ENCODE data around the gene DDA1.

DDA1 gene

DNA sequence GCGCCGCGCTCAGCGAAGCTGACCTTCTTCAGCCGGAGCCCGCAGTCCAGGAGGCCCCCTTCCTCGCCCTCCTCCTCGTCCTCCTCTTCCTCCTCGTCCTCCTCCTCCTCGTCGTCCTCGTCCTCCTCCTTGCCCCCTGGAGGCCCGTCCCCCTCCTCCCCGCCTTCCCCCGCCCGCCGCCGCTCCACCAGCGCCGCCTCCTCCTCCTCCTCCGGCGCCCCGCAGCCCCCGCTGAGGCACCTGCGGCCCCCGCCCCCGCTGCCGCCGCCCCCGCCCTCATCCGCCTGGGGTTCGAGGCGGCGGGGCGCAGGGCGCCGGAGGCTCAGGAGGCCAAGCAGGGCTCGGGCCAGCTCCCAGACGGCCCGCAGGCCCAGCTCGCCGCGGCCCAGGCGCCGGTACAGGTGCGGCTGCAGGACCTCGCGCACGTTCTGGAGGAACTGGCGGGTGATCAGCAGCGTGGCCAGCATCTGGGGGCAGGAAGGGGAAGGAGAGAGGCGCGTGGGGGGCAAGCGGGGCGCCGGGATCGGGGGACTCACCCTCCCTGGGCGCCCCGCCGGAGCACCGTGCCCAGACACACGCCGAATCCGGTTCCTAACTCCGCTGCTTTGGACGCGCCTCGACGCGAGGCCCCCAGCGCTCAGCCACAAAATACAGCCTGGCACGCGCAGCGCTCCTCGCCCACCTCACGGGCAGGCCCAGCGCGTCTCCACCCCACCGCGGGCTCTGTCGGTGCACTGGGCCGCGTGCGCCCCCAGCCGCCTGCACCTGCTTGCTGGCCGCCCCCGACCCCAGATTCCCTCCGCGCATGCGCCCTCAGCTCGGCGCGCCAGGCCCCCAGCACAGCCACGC is 19.4 kb downstream of the DDA1 start:
- Histone ChIP-seq H3K4me3 (ENCODE audit: low read depth, low read length) (peak overlapping the region; percentile 65), H3K27me3 (ENCODE audit: control insufficient read depth, insufficient read depth, low read length) (peaks cover 12% of the 10 kb centered on the region), H3K4me1 (ENCODE audit: control insufficient read depth, insufficient read depth, low read length) (no peaks in the 10 kb centered on the region), H3K9ac (ENCODE audit: low read depth, low read length) (peak overlapping the region; percentile 70), H3K36me3 (ENCODE audit: control insufficient read depth, insufficient read depth, low read length) (peaks cover 13% of the 10 kb centered on the region), H3K9me3 (ENCODE audit: control insufficient read depth, insufficient read depth, low read length) (no peaks in the 10 kb centered on the region)

- Histone ChIP-seq H3K4me3 (ENCODE audit: low read depth, low read length) (peak overlapping the region; percentile 13), H3K9me3 (ENCODE audit: control insufficient read depth, insufficient read depth, low read length) (no peaks in the 10 kb centered on the region), H3K9ac (ENCODE audit: low read depth, low read length) (no peak overlapping the region), H3K4me1 (ENCODE audit: control insufficient read depth, insufficient read depth, low read length) (no peaks in the 10 kb centered on the region), H3K27me3 (ENCODE audit: control insufficient read depth, insufficient read depth, low read length) (peaks cover 12% of the 10 kb centered on the region), H3K36me3 (ENCODE audit: control insufficient read depth, insufficient read depth, low read length) (peaks cover 12% of the 10 kb centered on the region)
These were observed 20.3 kb downstream of the DDA1 start for GRCh38 chr19:17329366-17330261.

- Histone ChIP-seq H3K36me3 (ENCODE audit: control insufficient read depth, insufficient read depth, low read length) (peaks cover 6% of the 10 kb centered on the region), H3K9me3 (ENCODE audit: control insufficient read depth, insufficient read depth, low read length) (no peaks in the 10 kb centered on the region), H3K4me1 (ENCODE audit: control insufficient read depth, insufficient read depth, low read length) (no peaks in the 10 kb centered on the region), H3K9ac (ENCODE audit: low read depth, low read length) (no peak overlapping the region), H3K27me3 (ENCODE audit: control insufficient read depth, insufficient read depth, low read length) (peaks cover 12% of the 10 kb centered on the region), H3K4me3 (ENCODE audit: low read depth, low read length) (no peak overlapping the region)
These were observed 21.1 kb downstream of the DDA1 start for GRCh38 chr19:17330262-17331044.

- Histone ChIP-seq H3K4me3 (ENCODE audit: low read depth, low read length) (no peak overlapping the region), H3K36me3 (ENCODE audit: control insufficient read depth, insufficient read depth, low read length) (peaks cover 6% of the 10 kb centered on the region), H3K27me3 (ENCODE audit: control insufficient read depth, insufficient read depth, low read length) (peaks cover 12% of the 10 kb centered on the region), H3K9me3 (ENCODE audit: control insufficient read depth, insufficient read depth, low read length) (no peaks in the 10 kb centered on the region), H3K9ac (ENCODE audit: low read depth, low read length) (no peak overlapping the region), H3K4me1 (ENCODE audit: control insufficient read depth, insufficient read depth, low read length) (no peaks in the 10 kb centered on the region)
These were observed 21.7 kb downstream of the DDA1 start for GRCh38 chr19:17331045-17331558.

DNA sequence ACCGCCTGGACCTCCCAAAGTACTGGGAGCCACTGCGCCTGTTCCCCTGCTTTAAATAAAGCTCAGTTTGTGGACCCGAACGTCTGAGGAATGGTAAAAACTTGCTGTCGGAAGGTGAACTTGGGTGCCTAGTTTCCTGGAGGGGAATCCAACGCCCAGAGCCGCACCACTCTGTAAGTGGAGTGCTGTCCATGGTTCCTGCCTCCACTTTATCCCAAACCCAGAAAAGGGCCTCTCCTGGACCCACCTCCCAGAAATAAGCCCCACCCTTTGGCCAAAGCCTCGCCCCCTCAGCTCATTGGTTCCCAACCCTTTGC is 23.0 kb downstream of the DDA1 start:
- Histone ChIP-seq H3K9ac (ENCODE audit: low read depth, low read length) (no peak overlapping the region), H3K4me1 (ENCODE audit: control insufficient read depth, insufficient read depth, low read length) (no peaks in the 10 kb centered on the region), H3K27me3 (ENCODE audit: control insufficient read depth, insufficient read depth, low read length) (peaks cover 12% of the 10 kb centered on the region), H3K36me3 (ENCODE audit: control insufficient read depth, insufficient read depth, low read length) (peaks cover 5% of the 10 kb centered on the region), H3K4me3 (ENCODE audit: low read depth, low read length) (no peak overlapping the region), H3K9me3 (ENCODE audit: control insufficient read depth, insufficient read depth, low read length) (no peaks in the 10 kb centered on the region)

GRCh38 chr19:17332677-17333581 is 23.6 kb downstream of the DDA1 start:
- Histone ChIP-seq H3K9ac (ENCODE audit: low read depth, low read length) (no peak overlapping the region), H3K4me3 (ENCODE audit: low read depth, low read length) (peak overlapping the region; percentile 22), H3K9me3 (ENCODE audit: control insufficient read depth, insufficient read depth, low read length) (no peaks in the 10 kb centered on the region), H3K4me1 (ENCODE audit: control insufficient read depth, insufficient read depth, low read length) (no peaks in the 10 kb centered on the region), H3K27me3 (ENCODE audit: control insufficient read depth, insufficient read depth, low read length) (peaks cover 12% of the 10 kb centered on the region), H3K36me3 (ENCODE audit: control insufficient read depth, insufficient read depth, low read length) (peaks cover 3% of the 10 kb centered on the region)

DNA sequence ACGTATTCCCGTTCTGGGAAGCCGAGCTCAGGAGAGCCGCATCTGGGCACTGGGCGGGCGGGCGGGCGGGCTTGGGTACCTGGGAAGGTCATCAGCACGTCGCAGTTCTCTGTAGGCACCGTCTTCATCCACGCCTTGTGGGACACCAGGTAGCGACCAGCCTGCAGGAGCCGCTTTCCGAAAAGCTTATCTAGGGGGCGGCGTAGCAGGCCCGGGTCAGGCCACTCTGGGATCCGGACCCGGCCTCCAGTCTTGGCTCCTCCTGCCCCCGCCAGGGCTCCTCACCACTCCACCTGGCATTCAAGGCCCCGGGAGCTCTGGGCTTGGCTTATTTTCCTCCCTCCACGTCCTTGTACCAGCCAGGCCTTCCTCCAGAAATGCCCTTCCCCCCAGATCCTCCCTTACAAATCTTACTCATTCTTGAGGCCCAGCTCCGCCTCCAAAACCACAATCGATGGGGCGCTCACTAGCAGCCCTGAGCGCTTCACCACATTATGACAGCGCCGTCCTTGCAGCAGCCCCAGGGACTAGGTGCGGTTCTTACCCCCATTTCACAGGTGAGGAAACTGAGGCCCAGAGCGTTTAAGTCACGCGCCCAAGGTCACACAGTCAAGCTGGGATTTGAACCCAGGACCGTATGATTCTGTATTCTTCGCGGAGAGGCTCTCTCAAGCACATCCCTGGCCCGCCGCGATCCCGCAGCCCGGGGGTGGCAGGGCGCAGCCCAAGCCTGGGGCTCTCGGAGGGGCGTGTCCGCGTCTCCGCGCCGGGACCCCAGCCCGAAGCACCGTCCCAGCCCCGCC is 24.4 kb downstream of the DDA1 start:
- Histone ChIP-seq H3K27me3 (ENCODE audit: control insufficient read depth, insufficient read depth, low read length) (peaks cover 12% of the 10 kb centered on the region), H3K36me3 (ENCODE audit: control insufficient read depth, insufficient read depth, low read length) (peaks cover 7% of the 10 kb centered on the region), H3K9me3 (ENCODE audit: control insufficient read depth, insufficient read depth, low read length) (no peaks in the 10 kb centered on the region), H3K9ac (ENCODE audit: low read depth, low read length) (no peak overlapping the region), H3K4me1 (ENCODE audit: control insufficient read depth, insufficient read depth, low read length) (peaks cover 2% of the 10 kb centered on the region), H3K4me3 (ENCODE audit: low read depth, low read length) (peak overlapping the region; percentile 78)

GRCh38 chr19:17334414-17335409 is 25.3 kb downstream of the DDA1 start, which contains the start of gene ANO8:
Gene ANO8, minus strand, starts transcription at chr19:17334855. Its CDS starts 185 bp downstream, at chr19:17334670.
- H3K9ac ChIP-seq (ENCODE audit: low read depth, low read length): no peak within 1 kb of the TSS
- peak within 1 kb of the TSS; percentile 78 for H3K4me3 ChIP-seq (ENCODE audit: low read depth, low read length)
- H3K27me3 ChIP-seq (ENCODE audit: control insufficient read depth, insufficient read depth, low read length): peaks cover 8% of the 10 kb centered on the region
- H3K9me3 ChIP-seq (ENCODE audit: control insufficient read depth, insufficient read depth, low read length): no peaks in the 10 kb centered on the region
- peaks cover 2% of the 10 kb centered on the region for H3K4me1 ChIP-seq (ENCODE audit: control insufficient read depth, insufficient read depth, low read length)
- peaks cover 8% of the 10 kb centered on the region for H3K36me3 ChIP-seq (ENCODE audit: control insufficient read depth, insufficient read depth, low read length)

- Histone ChIP-seq H3K27me3 (ENCODE audit: control insufficient read depth, insufficient read depth, low read length) (no peaks in the 10 kb centered on the region), H3K9me3 (ENCODE audit: control insufficient read depth, insufficient read depth, low read length) (no peaks in the 10 kb centered on the region), H3K4me3 (ENCODE audit: low read depth, low read length) (peak overlapping the region; percentile 78), H3K4me1 (ENCODE audit: control insufficient read depth, insufficient read depth, low read length) (peaks cover 2% of the 10 kb centered on the region), H3K36me3 (ENCODE audit: control insufficient read depth, insufficient read depth, low read length) (peaks cover 8% of the 10 kb centered on the region), H3K9ac (ENCODE audit: low read depth, low read length) (no peak overlapping the region)
These were observed 26.2 kb downstream of the DDA1 start for GRCh38 chr19:17335575-17335974.
